GM18867 (cell line): ENCODE measurements around the gene NAGK.
"Not testable (repeated sequence)": the region's sequence is repeated elsewhere in the genome, so short reads cannot be mapped to it uniquely, and the experiment has no call there.

Source experiments
- ATAC-seq: cut with Tn5 transposase; IDR thresholded peaks from one replicate; pipeline ENCODE4 v1.9.1; 2021; ENCODE audit warnings: mild to moderate bottlenecking, moderate library complexity; ENCODE audit not compliant: unreplicated experiment

The NAGK gene

GRCh38 chr2:71067567-71068217 lies 756 bp upstream of the NAGK start:
- ATAC-seq = no peak

- ATAC-seq = no peak
These were observed 928 bp downstream of the NAGK start for GRCh38 chr2:71069376-71069775.

GRCh38 chr2:71070294-71071093 lies 2.0 kb downstream of the NAGK start:
- ATAC-seq = no peak

GRCh38 chr2:71071681-71072398 lies 3.4 kb downstream of the NAGK start:
- ATAC-seq = peak; percentile 35

- no peak for ATAC-seq
These were observed 4.0 kb downstream of the NAGK start for GRCh38 chr2:71072492-71072891.

- no peak for ATAC-seq
These were observed 5.0 kb downstream of the NAGK start for GRCh38 chr2:71073475-71073874.

- no peak for ATAC-seq
These were observed 6.5 kb downstream of the NAGK start for GRCh38 chr2:71074893-71075395.

- no peak for ATAC-seq
These were observed 10.2 kb downstream of the NAGK start for GRCh38 chr2:71078624-71079023.

- peak; percentile 64 for ATAC-seq
These were observed 14.2 kb downstream of the NAGK start for GRCh38 chr2:71082402-71083252.

- ATAC-seq = not testable (repeated sequence)
These were observed 14.8 kb downstream of the NAGK start for GRCh38 chr2:71083297-71083696.

- not testable (repeated sequence) for ATAC-seq
These were observed 15.4 kb downstream of the NAGK start for GRCh38 chr2:71083752-71084312.

- not testable (repeated sequence) for ATAC-seq
These were observed 17.0 kb downstream of the NAGK start for GRCh38 chr2:71085325-71086003.

GRCh38 chr2:71089475-71089874 lies 21.0 kb downstream of the NAGK start:
- ATAC-seq = not testable (repeated sequence)

GRCh38 chr2:71091808-71092207 lies 23.4 kb downstream of the NAGK start:
- ATAC-seq = not testable (repeated sequence)

GRCh38 chr2:71092491-71093260 lies 24.2 kb downstream of the NAGK start:
- ATAC-seq = not testable (repeated sequence)

- no peak for ATAC-seq
These were observed 31.9 kb downstream of the NAGK start for GRCh38 chr2:71100195-71100964.

- no peak for ATAC-seq
These were observed 33.2 kb downstream of the NAGK start for GRCh38 chr2:71101656-71102055.
